B cell (primary cell): ENCODE results near the gene HOXA4. TPM values are rescaled to one million over a fixed set of nuclear protein-coding genes. Genes with fewer than 3 reads are reported as not detected.

ENCODE experiments used
- ATAC-seq: fragments of 200-7000 bp; cut with Tn5 transposase; one replicate; pipeline ENCODE4 v1.10.0; 2021; ENCODE audit warnings: low read depth, mild to moderate bottlenecking, moderate number of reproducible peaks, moderate library complexity
- CTCF ChIA-PET: fragments of 350-600 bp; sonication (Branson Sonifier 250); formaldehyde crosslinking; loops from one replicate; lab custom pipeline; 2021; ENCODE audit warnings: antibody characterized with exemption, inconsistent platforms; lab: Charles Lee
- POLR2A ChIA-PET: fragments of 350-600 bp; sonication (Branson Sonifier 250); formaldehyde crosslinking; loops from one replicate; lab custom pipeline; 2021; ENCODE audit warnings: antibody characterized with exemption; lab: Charles Lee
- DNase-seq: peaks from one replicate; pipeline ENCODE4 v3.0.0; 2013
- H2AFZ ChIP-seq: 2 replicates; pipeline ENCODE4 v1.6.1; 2012; ENCODE audit warnings: mild to moderate bottlenecking, low read depth, low read length; ENCODE audit not compliant: insufficient read depth, poor library complexity, severe bottlenecking
- H3K27ac ChIP-seq, 2 donors: 1 replicate in 1 of 2; 2 replicates in 1 of 2; pipeline ENCODE4 v1.5.1; 2012 to 2013; ENCODE audit warnings: low read length in 2 of 2, mild to moderate bottlenecking in 2 of 2, moderate library complexity in 1 of 2
- H3K27me3 ChIP-seq, 4 experiments: fragments of 200-600 bp in 1 of 4; sonication (generic) in 1 of 4; replicated peaks in 1 of 4; 1 replicate in 2 of 4; 2 replicates in 2 of 4; pipeline versions ENCODE4 v1.6.1 to v1.7.0; 2013 to 2016; ENCODE audit warnings: low read length in 3 of 4, mild to moderate bottlenecking in 2 of 4, mixed read lengths in 1 of 4, moderate library complexity in 1 of 4; ENCODE audit not compliant: insufficient read depth in 4 of 4, control insufficient read depth in 3 of 4; ENCODE audit errors: control extremely low read depth in 1 of 4
- H3K36me3 ChIP-seq, 2 experiments: replicated peaks in 1 of 2; 1 replicate in 1 of 2; 2 replicates in 1 of 2; pipeline versions ENCODE4 v1.6.1 to v1.7.1; 2013; ENCODE audit warnings: low read length in 1 of 2; ENCODE audit not compliant: insufficient read depth in 2 of 2, control insufficient read depth in 1 of 2; ENCODE audit errors: control extremely low read depth in 1 of 2, extremely low read depth in 1 of 2
- H3K4me1 ChIP-seq, 2 donors: fragments of 200-600 bp in 1 of 2; sonication (generic) in 1 of 2; 1 replicate in 1 of 2; 2 replicates in 1 of 2; pipeline versions ENCODE4 v1.5.1 to v1.6.1; 2013 to 2017; ENCODE audit warnings: low read length in 2 of 2; ENCODE audit not compliant: control insufficient read depth in 2 of 2, insufficient read depth in 2 of 2
- H3K4me2 ChIP-seq: replicated peaks from 2 replicates; pipeline ENCODE3; 2012; ENCODE audit warnings: mild to moderate bottlenecking, low read depth, low read length; ENCODE audit not compliant: poor library complexity, severe bottlenecking
- H3K4me3 ChIP-seq, 5 experiments: fragments of 200-600 bp in 1 of 5; sonication (generic) in 1 of 5; 1 replicate in 3 of 5; 2 replicates in 2 of 5; pipeline versions ENCODE4 v1.5.1 to v1.7.0; 2011 to 2016; ENCODE audit warnings: low read length in 4 of 5, mild to moderate bottlenecking in 4 of 5, low read depth in 2 of 5, control low read depth in 1 of 5, moderate library complexity in 1 of 5; ENCODE audit not compliant: insufficient read depth in 1 of 5; ENCODE audit errors: control extremely low read depth in 1 of 5, extremely low read depth in 1 of 5
- H3K79me2 ChIP-seq: fragments of 200-600 bp; sonication (generic); one replicate; pipeline ENCODE4 v1.6.0; 2016; ENCODE audit warnings: low read length; ENCODE audit not compliant: control insufficient read depth, insufficient read depth
- H3K9ac ChIP-seq: fragments of 200-600 bp; sonication (generic); 2 replicates; pipeline ENCODE4 v1.6.1; 2017; ENCODE audit warnings: mild to moderate bottlenecking, low read length, moderate library complexity
- H3K9me3 ChIP-seq, 3 donors: one replicate each; pipeline versions ENCODE4 v1.6.1 to v1.7.1; 2013; ENCODE audit warnings: low read length in 2 of 3; ENCODE audit not compliant: control insufficient read depth in 2 of 3, insufficient read depth in 1 of 3; ENCODE audit errors: control extremely low read depth in 1 of 3
- H4K20me1 ChIP-seq: 2 replicates; pipeline ENCODE4 v1.6.0; 2012; ENCODE audit warnings: mild to moderate bottlenecking, low read length; ENCODE audit not compliant: insufficient read depth, control insufficient read depth, poor library complexity, severe bottlenecking
- H3K27ac Mint-ChIP-seq: one replicate; pipeline ENCODE4 v1.8.0; 2021; ENCODE audit warnings: mixed read lengths
- H3K27me3 Mint-ChIP-seq: one replicate; pipeline ENCODE4 v1.8.0; 2021; ENCODE audit warnings: mixed read lengths
- H3K4me1 Mint-ChIP-seq: one replicate; pipeline ENCODE4 v1.8.0; 2021; ENCODE audit warnings: mixed read lengths
- H3K4me3 Mint-ChIP-seq: one replicate; pipeline ENCODE4 v1.8.0; 2021; ENCODE audit warnings: mixed read lengths
- H3K9me3 Mint-ChIP-seq: one replicate; pipeline ENCODE4 v1.8.0; 2022; ENCODE audit warnings: mixed read lengths; ENCODE audit not compliant: insufficient read depth
- WGBS: methylation state at CpG from one replicate; pipeline ENCODE4 v1.1.5; 2013; ENCODE audit warnings: missing lambda C conversion rate; ENCODE audit not compliant: insufficient coverage; 5-methylcytosine and 5-hydroxymethylcytosine counted together
- intact Hi-C: fragments of 100-400 bp; cut with micrococcal nuclease; formaldehyde crosslinking; loops from one replicate; pipeline ENCODE4 v1.10.0; 2022
- polyA plus RNA-seq: library from polyadenylated mRNA; depleted of rRNA; stranded (reverse); fragments of >200 nt; gene quantifications from 2 replicates; pipeline ENCODE4 v1.2.3, GENCODE V29; 2012
- total RNA-seq, 2 donors: library from RNA; stranded (reverse); fragments of 120-200 nt in 1 of 2; gene quantifications; 1 replicate in 1 of 2; 2 replicates in 1 of 2; pipeline versions ENCODE4 v1.2.3 to v1.2.4, GENCODE V29; 2013 to 2022
- TF ChIP-seq, protein P1 (sequence below): fragments of 200-600 bp; IDR thresholded peaks from one replicate; pipeline ENCODE4 v1.8.0; 2022; ENCODE audit warnings: antibody characterized with exemption, mild to moderate bottlenecking

The HOXA4 gene
- total and polyA plus RNA-seq, 2 donors (not counting 1 experiment from before 2014, with no cell fraction given), result 0.30 TPM; not detected in 1

DNA sequence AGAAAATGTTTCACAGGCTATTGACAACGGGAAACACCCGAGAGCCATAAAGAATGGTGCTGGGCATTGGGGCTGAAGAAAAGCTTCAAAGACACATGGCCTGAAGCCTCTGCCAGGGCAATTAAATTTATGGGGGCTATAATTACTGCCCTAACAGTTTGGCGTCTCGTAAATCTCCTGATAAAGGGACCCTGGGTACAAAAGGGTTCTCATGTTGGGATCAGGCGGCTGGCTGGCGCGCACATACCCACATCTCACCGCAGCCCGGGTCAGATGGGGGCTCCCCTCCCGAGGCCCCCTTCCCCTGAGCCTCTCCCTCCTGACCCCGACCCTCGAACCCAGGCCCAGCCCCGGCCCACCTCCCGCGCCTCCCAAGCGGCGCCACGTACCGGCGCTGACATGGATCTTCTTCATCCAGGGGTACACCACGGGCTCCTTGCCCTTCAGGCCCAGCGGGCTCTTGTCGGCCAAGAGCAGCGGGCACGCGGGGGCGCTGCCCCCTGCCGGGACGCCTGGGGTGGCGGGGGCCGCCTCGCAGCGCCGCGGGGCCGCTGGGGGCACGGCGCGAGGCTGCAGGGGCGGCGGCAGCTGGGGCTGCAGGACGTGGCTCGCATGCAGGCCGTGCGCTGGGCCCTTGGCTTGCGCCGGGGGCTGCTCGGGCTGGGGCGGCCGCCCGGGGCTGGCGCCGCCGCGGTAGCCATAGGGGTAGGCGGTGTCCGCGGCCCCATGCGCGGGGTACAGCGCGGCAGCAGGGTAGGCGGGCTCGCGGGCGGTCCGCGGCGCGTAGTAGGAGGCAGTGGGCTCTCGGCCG, 623 bp downstream of the HOXA4 start:
- peaks cover 65% of the 10 kb centered on the region for H3K27me3 Mint-ChIP-seq
- Histone ChIP-seq H3K36me3 (no peaks in the 10 kb centered on the region), H3K79me2 (no peaks in the 10 kb centered on the region), H3K27ac (no peak overlapping the region), H4K20me1 (no peaks in the 10 kb centered on the region), H3K9me3 (peaks cover 0 to 13% (median 0%) of the 10 kb centered on the region in 3 donors), H2AFZ (peak overlapping the region; percentile 83), H3K9ac (peak overlapping the region; percentile 71), H3K27me3 (peaks cover 0 to 16% (median 5%) of the 10 kb centered on the region in 4 experiments), H3K4me3 (peak overlapping the region in 3 of 5 experiments; percentile 58 to 72 (median 67)), H3K4me2 (peak overlapping the region; percentile 74), H3K4me1 (no peaks in the 10 kb centered on the region)
- TF ChIP-seq, protein P1, sequence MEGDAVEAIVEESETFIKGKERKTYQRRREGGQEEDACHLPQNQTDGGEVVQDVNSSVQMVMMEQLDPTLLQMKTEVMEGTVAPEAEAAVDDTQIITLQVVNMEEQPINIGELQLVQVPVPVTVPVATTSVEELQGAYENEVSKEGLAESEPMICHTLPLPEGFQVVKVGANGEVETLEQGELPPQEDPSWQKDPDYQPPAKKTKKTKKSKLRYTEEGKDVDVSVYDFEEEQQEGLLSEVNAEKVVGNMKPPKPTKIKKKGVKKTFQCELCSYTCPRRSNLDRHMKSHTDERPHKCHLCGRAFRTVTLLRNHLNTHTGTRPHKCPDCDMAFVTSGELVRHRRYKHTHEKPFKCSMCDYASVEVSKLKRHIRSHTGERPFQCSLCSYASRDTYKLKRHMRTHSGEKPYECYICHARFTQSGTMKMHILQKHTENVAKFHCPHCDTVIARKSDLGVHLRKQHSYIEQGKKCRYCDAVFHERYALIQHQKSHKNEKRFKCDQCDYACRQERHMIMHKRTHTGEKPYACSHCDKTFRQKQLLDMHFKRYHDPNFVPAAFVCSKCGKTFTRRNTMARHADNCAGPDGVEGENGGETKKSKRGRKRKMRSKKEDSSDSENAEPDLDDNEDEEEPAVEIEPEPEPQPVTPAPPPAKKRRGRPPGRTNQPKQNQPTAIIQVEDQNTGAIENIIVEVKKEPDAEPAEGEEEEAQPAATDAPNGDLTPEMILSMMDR, result no peak
- peak overlapping the region; percentile 34 for H3K4me3 Mint-ChIP-seq
- ChIA-PET POLR2A (no interaction called here), CTCF (interaction anchor here (1.1 kb wide), 1 partner anchor 31 kb away, joined by 5 read pairs; no protein-coding TSS in a partner anchor)
- DNase-seq (no peak), ATAC-seq (peak; percentile 37)
- no peaks in the 10 kb centered on the region for H3K4me1 Mint-ChIP-seq
- intact Hi-C loops, result loop anchor here (1.0 kb wide), 1 partner anchor 266 kb away; the partner anchor contains the start of gene SKAP2
- H3K9me3 Mint-ChIP-seq, result peaks cover 2% of the 10 kb centered on the region
- 61% methylated on average over 69 of the region's 72 CpGs for WGBS
- no peak overlapping the region for H3K27ac Mint-ChIP-seq
